PC-9 (cell line): Measurements from ENCODE around the gene RALGPS1.

Experiments used
- EZH2 ChIP-seq: fragments of 200-600 bp; sonication (generic); IDR thresholded peaks from 2 replicates; pipeline ENCODE4 v1.8.0; 2017; ENCODE audit warnings: antibody characterized with exemption, low read depth
- TF ChIP-seq, protein P1 (sequence below): fragments of 200-600 bp; sonication (generic); conservative IDR thresholded peaks from 2 replicates; pipeline ENCODE4 v1.6.1; 2017; ENCODE audit warnings: mixed run types, antibody characterized with exemption, mild to moderate bottlenecking, moderate library complexity

DNA sequence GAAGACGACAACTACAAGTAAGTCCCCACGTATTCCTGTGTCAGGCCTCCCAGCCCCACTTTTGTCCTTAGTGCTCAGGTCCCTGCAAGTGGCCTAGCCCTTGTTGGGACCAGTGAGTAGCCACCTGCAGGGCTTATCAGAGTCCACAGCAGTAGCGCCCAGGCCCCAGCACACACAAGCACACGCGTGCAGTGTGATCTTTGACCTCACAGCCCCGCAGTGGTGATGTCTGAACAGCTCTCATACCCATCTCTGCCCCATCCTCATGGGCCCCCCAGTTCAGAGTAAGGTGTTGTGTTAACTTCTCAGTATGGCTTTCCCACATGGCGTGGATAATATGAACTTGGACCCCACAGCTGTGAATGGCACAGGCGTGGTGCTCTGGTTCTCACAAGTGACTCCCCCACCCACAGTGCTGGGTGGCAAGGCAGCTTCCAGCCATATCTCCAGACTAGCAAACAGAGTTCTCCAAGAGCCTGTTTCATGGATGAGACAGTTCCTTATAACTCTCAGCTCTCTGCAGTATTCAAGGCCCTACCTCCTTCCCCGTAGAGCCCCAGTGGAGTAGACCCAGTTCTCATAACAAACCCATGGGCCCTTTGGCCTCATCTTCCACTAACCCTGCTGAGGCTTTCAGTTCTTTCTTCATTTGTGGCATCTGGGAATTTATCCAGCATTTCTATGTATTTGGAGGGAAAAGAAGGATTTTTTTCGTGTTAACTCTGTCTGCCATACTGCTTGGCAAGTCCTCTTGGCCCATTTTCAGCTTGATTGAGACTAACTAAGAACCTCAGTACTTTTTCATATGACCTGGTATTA is 254.4 kb downstream of the RALGPS1 start:
- TF ChIP-seq, protein P1, sequence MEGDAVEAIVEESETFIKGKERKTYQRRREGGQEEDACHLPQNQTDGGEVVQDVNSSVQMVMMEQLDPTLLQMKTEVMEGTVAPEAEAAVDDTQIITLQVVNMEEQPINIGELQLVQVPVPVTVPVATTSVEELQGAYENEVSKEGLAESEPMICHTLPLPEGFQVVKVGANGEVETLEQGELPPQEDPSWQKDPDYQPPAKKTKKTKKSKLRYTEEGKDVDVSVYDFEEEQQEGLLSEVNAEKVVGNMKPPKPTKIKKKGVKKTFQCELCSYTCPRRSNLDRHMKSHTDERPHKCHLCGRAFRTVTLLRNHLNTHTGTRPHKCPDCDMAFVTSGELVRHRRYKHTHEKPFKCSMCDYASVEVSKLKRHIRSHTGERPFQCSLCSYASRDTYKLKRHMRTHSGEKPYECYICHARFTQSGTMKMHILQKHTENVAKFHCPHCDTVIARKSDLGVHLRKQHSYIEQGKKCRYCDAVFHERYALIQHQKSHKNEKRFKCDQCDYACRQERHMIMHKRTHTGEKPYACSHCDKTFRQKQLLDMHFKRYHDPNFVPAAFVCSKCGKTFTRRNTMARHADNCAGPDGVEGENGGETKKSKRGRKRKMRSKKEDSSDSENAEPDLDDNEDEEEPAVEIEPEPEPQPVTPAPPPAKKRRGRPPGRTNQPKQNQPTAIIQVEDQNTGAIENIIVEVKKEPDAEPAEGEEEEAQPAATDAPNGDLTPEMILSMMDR = no peak
- no peak for TF ChIP-seq EZH2
